A673 (cell line): ENCODE data around the gene ZNF280A. TPM values are rescaled to one million over a fixed set of nuclear protein-coding genes. Genes with fewer than 3 reads are reported as not detected.
"Not testable (repeated sequence)": the region's sequence is repeated elsewhere in the genome, so short reads cannot be mapped to it uniquely, and the experiment has no call there.

Experiments
- BruUV-seq: library from RNA; stranded (reverse); fragments of 400-500 nt; replicated peaks from 2 replicates; lab custom pipeline; 2021; lab: Mats Ljungman, UMichigan
- CTCF ChIA-PET: fragments of 300-600 bp; sonication (Branson Sonifier 250); formaldehyde crosslinking; loops from one replicate; lab custom pipeline; 2022; ENCODE audit warnings: antibody characterized with exemption; lab: Charles Lee
- POLR2A ChIA-PET: fragments of 300-600 bp; sonication (Branson Sonifier 250); formaldehyde crosslinking; loops from one replicate; lab custom pipeline; 2022; ENCODE audit warnings: antibody characterized with exemption; ENCODE audit not compliant: low non-redundant PET; lab: Charles Lee
- DNase-seq: peaks from one replicate; pipeline ENCODE4 v3.0.0-alpha.2; 2015; ENCODE audit warnings: low spot score
- H3K27ac ChIP-seq: fragments of 200-600 bp; sonication (generic); 2 replicates; pipeline ENCODE4 v1.5.1; 2016; ENCODE audit warnings: mixed run types, low read depth, mild to moderate bottlenecking, mixed read lengths, antibody characterized with exemption, low read length; ENCODE audit not compliant: poor library complexity, severe bottlenecking
- H3K27me3 ChIP-seq: fragments of 200-600 bp; sonication (generic); replicated peaks from 2 replicates; pipeline ENCODE4 v1.6.1; 2017; ENCODE audit warnings: mixed run types, low read depth, mild to moderate bottlenecking, mixed read lengths, antibody characterized with exemption, low read length; ENCODE audit not compliant: insufficient read depth, poor library complexity
- H3K36me3 ChIP-seq: fragments of 200-600 bp; sonication (generic); 2 replicates; pipeline ENCODE4 v1.6.1; 2016; ENCODE audit warnings: mixed run types, mild to moderate bottlenecking, mixed read lengths, antibody characterized with exemption, low read length; ENCODE audit not compliant: insufficient read depth, poor library complexity, severe bottlenecking
- H3K4me1 ChIP-seq: fragments of 200-600 bp; sonication (generic); 2 replicates; pipeline ENCODE4 v1.6.1; 2017; ENCODE audit warnings: mixed run types, mild to moderate bottlenecking, mixed read lengths, antibody characterized with exemption, low read length; ENCODE audit not compliant: insufficient read depth, poor library complexity, severe bottlenecking
- H3K4me3 ChIP-seq: fragments of 200-600 bp; sonication (generic); 2 replicates; pipeline ENCODE4 v1.5.1; 2016; ENCODE audit warnings: low read depth, mixed run types, mild to moderate bottlenecking, mixed read lengths, low read length; ENCODE audit not compliant: poor library complexity, severe bottlenecking
- H3K9me3 ChIP-seq: fragments of 200-600 bp; sonication (generic); 2 replicates; pipeline ENCODE4 v1.6.1; 2016; ENCODE audit warnings: mixed run types, low read depth, mild to moderate bottlenecking, mixed read lengths, antibody characterized with exemption, low read length; ENCODE audit not compliant: poor library complexity, severe bottlenecking
- EZH2 ChIP-seq: fragments of 200-600 bp; sonication (generic); IDR thresholded peaks from 2 replicates; pipeline ENCODE4 v1.6.1; 2017; ENCODE audit warnings: borderline replicate concordance, low read depth, mild to moderate bottlenecking, mixed read lengths, antibody characterized with exemption, low read length; ENCODE audit not compliant: poor library complexity, severe bottlenecking
- intact Hi-C: fragments of 100-400 bp; cut with micrococcal nuclease; formaldehyde crosslinking; loops from one replicate; pipeline ENCODE4 v1.10.0; 2022; ENCODE audit not compliant: unreplicated experiment
- total RNA-seq: library from RNA; stranded (reverse); gene quantifications from 2 replicates; pipeline ENCODE4 v1.2.3, GENCODE V29; 2021
- TF ChIP-seq, protein P1 (sequence below): fragments of 300-800, 200-600 bp; sonication (generic); conservative IDR thresholded peaks from 2 replicates; pipeline ENCODE4 v1.5.1; 2017; ENCODE audit warnings: low read depth, mild to moderate bottlenecking, antibody characterized with exemption, low read length, moderate library complexity, mixed read lengths

ZNF280A gene
- total RNA-seq, 1 experiment from 2014 or later, result not detected

DNA sequence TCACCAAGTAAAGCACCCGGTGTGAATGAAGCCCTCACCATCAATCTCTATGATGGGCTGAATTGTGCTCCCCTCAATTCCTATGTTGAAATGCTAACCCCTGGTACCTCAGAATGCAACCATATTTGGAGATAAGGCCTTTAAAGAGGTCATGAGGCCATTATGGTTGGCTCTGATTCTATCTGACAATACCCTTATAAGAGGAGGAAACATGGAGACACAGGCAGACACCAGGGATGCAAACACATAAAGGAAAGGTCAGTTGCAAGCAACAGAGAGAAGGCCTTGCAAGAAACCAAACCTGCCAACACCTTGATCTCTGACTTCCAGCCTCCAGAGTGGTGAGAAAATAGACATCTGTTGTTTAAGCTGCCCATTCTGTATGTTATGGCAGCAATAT lies 13.3 kb upstream of the ZNF280A start:
- Histone ChIP-seq H3K4me3 (no peak overlapping the region), H3K27ac (no peak overlapping the region), H3K27me3 (no peaks in the 10 kb centered on the region), H3K36me3 (no peaks in the 10 kb centered on the region), H3K4me1 (no peaks in the 10 kb centered on the region), H3K9me3 (no peaks in the 10 kb centered on the region)
- CTCF ChIA-PET, result no interaction called here
- POLR2A ChIA-PET, result no interaction called here
- BruUV-seq, result no TSS peak
- TF ChIP-seq EZH2, result no peak
- DNase-seq, result no peak
- intact Hi-C loops, result no loop called here

DNA sequence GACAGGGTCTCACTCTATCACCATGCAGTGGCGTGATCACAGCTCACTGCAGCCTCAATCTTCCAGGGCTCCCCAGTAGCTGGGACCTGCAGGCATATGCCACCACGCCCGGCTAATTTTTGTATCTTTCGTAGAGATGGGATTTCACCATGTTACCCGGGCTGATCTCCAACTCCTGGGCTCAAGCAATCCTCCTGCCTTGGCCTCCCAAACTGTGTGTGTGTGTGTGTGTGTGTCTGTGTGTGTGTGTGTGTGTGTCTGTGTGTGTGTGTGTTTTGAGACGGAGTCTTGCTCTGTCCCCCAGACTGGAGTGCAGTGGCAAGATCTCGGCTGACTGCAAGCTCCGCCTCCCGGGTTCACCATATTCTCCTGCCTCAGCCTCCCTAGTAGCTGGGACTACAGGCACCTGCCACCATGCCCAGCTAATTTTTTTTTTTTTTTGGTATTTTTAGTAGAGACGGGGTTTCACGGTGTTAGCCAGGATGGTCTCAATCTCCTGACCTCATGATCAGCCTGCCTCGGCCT lies 12.5 kb upstream of the ZNF280A start:
- BruUV-seq, CTCF ChIA-PET, H3K36me3 ChIP-seq, H3K4me1 ChIP-seq, DNase-seq, H3K27ac ChIP-seq, H3K9me3 ChIP-seq, H3K27me3 ChIP-seq, intact Hi-C loops, H3K4me3 ChIP-seq: not testable (repeated sequence)
- POLR2A ChIA-PET, result interaction anchor here (0.7 kb wide), 1 partner anchor 55 kb away, joined by 4 read pairs; no protein-coding TSS in a partner anchor

DNA sequence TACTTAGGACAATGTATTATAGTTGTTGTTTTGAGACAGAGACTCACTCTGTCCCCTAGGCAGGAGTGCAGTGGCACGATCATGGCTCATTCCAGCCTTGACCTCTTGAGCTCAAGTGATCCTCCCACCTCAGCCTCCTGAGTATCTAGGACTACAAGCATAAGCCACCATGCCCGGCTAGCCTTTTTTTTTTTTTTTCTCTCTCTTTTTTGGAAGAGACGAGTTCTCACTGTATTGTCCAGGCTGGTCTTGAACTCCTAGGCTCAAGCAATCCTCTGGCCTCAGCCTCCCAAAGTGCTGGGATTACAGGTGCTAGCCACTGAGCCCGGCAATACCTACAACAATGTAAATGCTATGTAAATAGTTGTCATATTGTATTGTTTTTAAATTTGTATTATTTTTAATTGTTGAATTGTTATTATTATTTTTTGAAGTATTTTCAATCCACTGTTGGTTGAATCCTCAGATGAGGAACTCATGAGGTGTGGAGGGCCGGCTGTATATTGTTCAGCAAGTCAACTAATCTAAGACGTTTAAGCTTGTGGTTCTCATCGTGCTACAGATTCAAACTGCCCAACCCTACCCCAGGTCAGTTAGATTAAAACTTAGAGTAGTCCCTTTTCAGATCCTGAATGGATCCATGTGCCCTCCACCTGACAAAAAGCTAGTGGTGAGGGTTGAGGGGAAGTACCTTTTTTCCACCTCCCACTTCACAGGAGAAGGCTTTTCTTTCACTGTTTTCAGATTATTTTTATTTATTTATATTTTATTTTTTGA lies 11.9 kb upstream of the ZNF280A start:
- ChIA-PET POLR2A (interaction anchor here (0.7 kb wide), 1 partner anchor 56 kb away, joined by 4 read pairs; no protein-coding TSS in a partner anchor), CTCF (no interaction called here)
- Histone ChIP-seq H3K27me3 (no peaks in the 10 kb centered on the region), H3K4me3 (no peak overlapping the region), H3K36me3 (no peaks in the 10 kb centered on the region), H3K9me3 (no peaks in the 10 kb centered on the region), H3K27ac (no peak overlapping the region), H3K4me1 (no peaks in the 10 kb centered on the region)
- intact Hi-C loops, result no loop called here
- BruUV-seq, result no TSS peak
- DNase-seq, result no peak
- TF ChIP-seq, protein P1, sequence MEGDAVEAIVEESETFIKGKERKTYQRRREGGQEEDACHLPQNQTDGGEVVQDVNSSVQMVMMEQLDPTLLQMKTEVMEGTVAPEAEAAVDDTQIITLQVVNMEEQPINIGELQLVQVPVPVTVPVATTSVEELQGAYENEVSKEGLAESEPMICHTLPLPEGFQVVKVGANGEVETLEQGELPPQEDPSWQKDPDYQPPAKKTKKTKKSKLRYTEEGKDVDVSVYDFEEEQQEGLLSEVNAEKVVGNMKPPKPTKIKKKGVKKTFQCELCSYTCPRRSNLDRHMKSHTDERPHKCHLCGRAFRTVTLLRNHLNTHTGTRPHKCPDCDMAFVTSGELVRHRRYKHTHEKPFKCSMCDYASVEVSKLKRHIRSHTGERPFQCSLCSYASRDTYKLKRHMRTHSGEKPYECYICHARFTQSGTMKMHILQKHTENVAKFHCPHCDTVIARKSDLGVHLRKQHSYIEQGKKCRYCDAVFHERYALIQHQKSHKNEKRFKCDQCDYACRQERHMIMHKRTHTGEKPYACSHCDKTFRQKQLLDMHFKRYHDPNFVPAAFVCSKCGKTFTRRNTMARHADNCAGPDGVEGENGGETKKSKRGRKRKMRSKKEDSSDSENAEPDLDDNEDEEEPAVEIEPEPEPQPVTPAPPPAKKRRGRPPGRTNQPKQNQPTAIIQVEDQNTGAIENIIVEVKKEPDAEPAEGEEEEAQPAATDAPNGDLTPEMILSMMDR, result no peak
- TF ChIP-seq EZH2, result no peak

DNA sequence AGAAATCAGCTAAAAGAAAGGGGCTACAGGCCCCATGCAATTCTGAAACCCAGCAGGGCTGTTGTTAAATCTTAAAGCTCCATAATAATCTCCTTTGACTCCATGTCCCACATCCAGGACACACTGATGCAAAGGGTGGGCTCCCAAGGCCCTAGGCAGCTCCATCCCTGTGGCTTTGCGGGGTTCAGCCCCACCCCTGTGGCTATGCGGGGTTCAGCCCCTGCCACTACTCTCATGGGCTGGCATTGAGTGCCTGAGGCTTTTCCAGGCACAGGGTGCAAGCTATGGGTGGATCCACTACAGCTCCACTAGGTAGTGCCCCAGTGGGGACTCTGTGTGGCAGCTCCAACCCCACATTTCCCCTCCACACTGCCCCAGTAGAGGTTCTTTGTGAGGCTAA lies 8.7 kb upstream of the ZNF280A start:
- intact Hi-C loops, result no loop called here
- DNase-seq, result no peak
- TF ChIP-seq, protein P1, result no peak
- TF ChIP-seq EZH2, result no peak
- no peaks in the 10 kb centered on the region for H3K4me1 ChIP-seq
- H3K9me3 ChIP-seq, result no peaks in the 10 kb centered on the region
- BruUV-seq, result no TSS peak
- ChIA-PET POLR2A (no interaction called here), CTCF (no interaction called here)
- no peaks in the 10 kb centered on the region for H3K27me3 ChIP-seq
- no peak overlapping the region for H3K4me3 ChIP-seq
- H3K36me3 ChIP-seq, result no peaks in the 10 kb centered on the region
- no peak overlapping the region for H3K27ac ChIP-seq
